ENCODE measurements around the gene PDE7B. TPM values are rescaled to one million over a fixed set of nuclear protein-coding genes. Genes with fewer than 3 reads are reported as not detected.
A peak's percentile ranks its signal among the peaks of the same experiment; 100 is the strongest.

The PDE7B gene
- total RNA-seq, 1 donor from 2014 or later, result 0.84 TPM

- Histone ChIP-seq H3K27me3 (ENCODE audit: control insufficient read depth, insufficient read depth, low read length) (no peaks in the 10 kb centered on the region), H3K4me3 (ENCODE audit: low read depth, low read length) (no peak overlapping the region), H3K36me3 (ENCODE audit: control insufficient read depth, insufficient read depth, low read length) (no peaks in the 10 kb centered on the region)
- no peak for DNase-seq (ENCODE audit: low read depth)
- TF ChIP-seq CTCF (IDR thresholded peaks at IDR 0.05; ENCODE audit: insufficient read depth, low read length, poor library complexity, severe bottlenecking), result no peak
These were observed 257.0 kb downstream of the PDE7B start for GRCh38 chr6:136108361-136108945.

GRCh38 chr6:136111831-136112230, 260.3 kb downstream of the PDE7B start:
- H3K4me3 ChIP-seq (ENCODE audit: low read depth, low read length), result no peak overlapping the region
- no peak for DNase-seq (ENCODE audit: low read depth)
- no peaks in the 10 kb centered on the region for H3K27me3 ChIP-seq (ENCODE audit: control insufficient read depth, insufficient read depth, low read length)
- H3K36me3 ChIP-seq (ENCODE audit: control insufficient read depth, insufficient read depth, low read length), result no peaks in the 10 kb centered on the region
- TF ChIP-seq CTCF (IDR thresholded peaks at IDR 0.05; ENCODE audit: insufficient read depth, low read length, poor library complexity, severe bottlenecking), result no peak

DNA sequence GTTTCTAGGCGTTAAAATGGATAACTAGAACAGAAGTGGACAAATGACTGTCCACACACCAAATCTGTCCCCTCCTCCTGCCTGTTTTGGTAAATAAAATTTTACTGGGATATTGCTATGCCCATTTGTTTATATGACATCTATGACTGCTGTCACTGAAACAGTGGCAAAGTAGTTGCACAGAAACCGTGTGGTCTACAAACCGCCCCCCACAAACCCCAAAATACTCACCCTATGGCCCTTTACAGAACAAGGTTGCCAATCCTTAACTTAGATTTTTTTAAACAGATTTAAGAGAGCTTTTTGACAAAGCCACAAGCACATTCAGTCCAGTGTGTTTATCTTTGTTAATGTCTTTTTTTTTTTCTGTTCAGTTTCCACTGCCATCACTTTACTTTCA, 260.8 kb downstream of the PDE7B start:
- DNase-seq (ENCODE audit: low read depth), result no peak
- H3K27me3 ChIP-seq (ENCODE audit: control insufficient read depth, insufficient read depth, low read length), result no peaks in the 10 kb centered on the region
- H3K4me3 ChIP-seq (ENCODE audit: low read depth, low read length), result no peak overlapping the region
- no peak for TF ChIP-seq CTCF (IDR thresholded peaks at IDR 0.05; ENCODE audit: insufficient read depth, low read length, poor library complexity, severe bottlenecking)
- no peaks in the 10 kb centered on the region for H3K36me3 ChIP-seq (ENCODE audit: control insufficient read depth, insufficient read depth, low read length)

DNA sequence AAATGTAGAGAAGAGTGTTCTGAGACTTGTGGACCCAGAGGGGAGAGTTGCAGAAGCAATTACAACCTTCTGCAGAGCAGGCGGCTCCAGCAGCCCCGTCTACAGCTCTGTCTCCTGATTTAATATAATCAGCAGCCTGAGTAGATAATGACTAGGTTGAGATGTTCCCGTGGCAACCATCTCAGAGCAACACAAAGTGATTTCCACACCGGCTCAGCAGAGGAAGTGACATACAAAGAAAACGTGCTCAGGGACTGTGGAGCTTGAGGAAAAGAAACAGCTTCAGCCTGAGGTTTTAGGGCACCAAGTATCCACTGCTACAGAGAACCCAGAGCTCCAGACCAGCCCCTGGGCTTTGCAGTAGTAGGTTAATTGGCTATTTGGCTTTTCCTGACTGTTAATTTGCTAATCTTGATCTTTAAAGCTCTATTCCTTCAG, 262.3 kb downstream of the PDE7B start:
- TF ChIP-seq CTCF (IDR thresholded peaks at IDR 0.05; ENCODE audit: insufficient read depth, low read length, poor library complexity, severe bottlenecking), result no peak
- H3K27me3 ChIP-seq (ENCODE audit: control insufficient read depth, insufficient read depth, low read length), result no peaks in the 10 kb centered on the region
- DNase-seq (ENCODE audit: low read depth), result peak; percentile 49
- no peaks in the 10 kb centered on the region for H3K36me3 ChIP-seq (ENCODE audit: control insufficient read depth, insufficient read depth, low read length)
- no peak overlapping the region for H3K4me3 ChIP-seq (ENCODE audit: low read depth, low read length)

DNA sequence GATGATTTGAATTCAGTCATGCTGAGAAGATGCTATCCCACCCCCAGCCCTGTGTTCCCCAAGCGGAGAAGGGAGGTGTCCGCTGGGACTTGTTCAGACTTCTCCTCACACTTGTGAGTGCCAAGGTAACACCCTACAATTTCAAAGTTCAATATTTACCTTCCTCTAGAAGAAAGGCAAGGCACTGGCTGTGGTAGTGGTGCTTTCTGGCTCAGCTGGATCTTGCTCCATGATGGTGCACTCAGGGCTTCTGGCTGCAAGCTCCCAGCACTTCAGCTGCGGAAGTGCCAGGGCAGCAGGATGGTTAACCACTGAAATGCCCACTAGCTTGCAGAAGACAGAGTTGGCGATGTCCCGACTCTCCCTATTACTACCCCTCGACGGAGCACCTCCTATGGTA, 263.2 kb downstream of the PDE7B start:
- Histone ChIP-seq H3K4me3 (ENCODE audit: low read depth, low read length) (no peak overlapping the region), H3K36me3 (ENCODE audit: control insufficient read depth, insufficient read depth, low read length) (no peaks in the 10 kb centered on the region), H3K27me3 (ENCODE audit: control insufficient read depth, insufficient read depth, low read length) (no peaks in the 10 kb centered on the region)
- no peak for TF ChIP-seq CTCF (IDR thresholded peaks at IDR 0.05; ENCODE audit: insufficient read depth, low read length, poor library complexity, severe bottlenecking)
- DNase-seq (ENCODE audit: low read depth), result no peak

DNA sequence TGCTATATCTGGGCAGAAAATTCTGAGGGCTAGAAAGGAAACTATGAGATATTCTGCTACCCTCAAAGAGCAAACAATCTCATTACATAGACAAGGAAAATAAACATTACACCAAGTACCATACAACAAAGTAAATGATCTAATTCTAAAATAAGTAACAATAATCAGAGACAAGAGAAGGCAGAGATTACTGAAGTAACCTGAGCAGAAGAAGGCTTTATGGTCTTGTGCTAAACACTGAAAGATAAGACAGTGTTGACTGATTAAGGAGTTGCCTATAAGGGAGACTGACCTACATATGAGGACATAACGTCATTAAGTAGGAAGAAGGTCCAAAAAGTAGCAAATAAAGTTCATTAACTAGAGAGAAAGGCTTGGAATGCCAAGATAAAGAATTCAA, 264.4 kb downstream of the PDE7B start:
- Histone ChIP-seq H3K4me3 (ENCODE audit: low read depth, low read length) (no peak overlapping the region), H3K36me3 (ENCODE audit: control insufficient read depth, insufficient read depth, low read length) (no peaks in the 10 kb centered on the region), H3K27me3 (ENCODE audit: control insufficient read depth, insufficient read depth, low read length) (no peaks in the 10 kb centered on the region)
- no peak for DNase-seq (ENCODE audit: low read depth)
- TF ChIP-seq CTCF (IDR thresholded peaks at IDR 0.05; ENCODE audit: insufficient read depth, low read length, poor library complexity, severe bottlenecking), result no peak

Data from kidney epithelial cell (primary cell).